PC-9 (cell line): ENCODE measurements around the gene ZNF599. TPM values are rescaled to one million over a fixed set of nuclear protein-coding genes. Genes with fewer than 3 reads are reported as not detected.

ENCODE experiments used
- BruUV-seq: library from RNA; stranded (reverse); fragments of 400-500 nt; replicated peaks from 2 replicates; lab custom pipeline; 2021; lab: Mats Ljungman, UMichigan
- CTCF ChIA-PET: fragments of 300-600 bp; sonication (Branson Sonifier 250); formaldehyde crosslinking; loops from one replicate; lab custom pipeline; 2022; ENCODE audit warnings: antibody characterized with exemption; lab: Charles Lee
- POLR2A ChIA-PET: fragments of 300-600 bp; sonication (Branson Sonifier 250); formaldehyde crosslinking; loops from one replicate; lab custom pipeline; 2022; ENCODE audit warnings: antibody characterized with exemption; ENCODE audit not compliant: unreplicated experiment; lab: Charles Lee
- DNase-seq, 2 experiments: peaks; one replicate each; pipeline versions ENCODE4 v3.0.0 to v3.0.0-alpha.2; 2015 to 2022; ENCODE audit warnings: mixed read lengths in 1 of 2
- H2AFZ ChIP-seq: fragments of 200-600 bp; sonication (generic); 2 replicates; pipeline ENCODE4 v1.8.1; 2017; ENCODE audit warnings: antibody characterized with exemption
- H3F3A ChIP-seq: fragments of 200-600 bp; sonication (generic); 2 replicates; pipeline ENCODE4 v1.8.1; 2017; ENCODE audit warnings: antibody characterized with exemption, mild to moderate bottlenecking, low read depth; ENCODE audit not compliant: insufficient read depth
- H3K27ac ChIP-seq: fragments of 200-600 bp; sonication (generic); 2 replicates; pipeline ENCODE4 v1.6.1; 2016; ENCODE audit warnings: mixed run types
- H3K27me3 ChIP-seq: fragments of 200-600 bp; sonication (generic); 2 replicates; pipeline ENCODE4 v1.6.1; 2016; ENCODE audit warnings: low read depth, mixed run types; ENCODE audit not compliant: insufficient read depth
- H3K36me3 ChIP-seq: fragments of 200-600 bp; sonication (generic); 2 replicates; pipeline ENCODE4 v1.6.1; 2016; ENCODE audit warnings: low read depth, mixed run types
- H3K4me1 ChIP-seq: fragments of 200-600 bp; sonication (generic); replicated peaks from 2 replicates; pipeline ENCODE4 v1.6.1; 2016; ENCODE audit warnings: mixed run types; ENCODE audit not compliant: insufficient read depth
- H3K4me2 ChIP-seq: fragments of 200-600 bp; sonication (generic); 2 replicates; pipeline ENCODE4 v1.6.1; 2017; ENCODE audit warnings: mixed run types
- H3K4me3 ChIP-seq: fragments of 200-600 bp; sonication (generic); 2 replicates; pipeline ENCODE4 v1.6.1; 2016; ENCODE audit warnings: mixed run types
- H3K79me2 ChIP-seq: fragments of 200-600 bp; sonication (generic); 2 replicates; pipeline ENCODE4 v1.6.1; 2017; ENCODE audit warnings: low read depth, mixed run types
- H3K9me2 ChIP-seq: fragments of 200-600 bp; sonication (generic); 2 replicates; pipeline ENCODE4 v1.8.1; 2017; ENCODE audit warnings: mild to moderate bottlenecking; ENCODE audit not compliant: insufficient read depth
- H3K9me3 ChIP-seq: fragments of 200-600 bp; sonication (generic); 2 replicates; pipeline ENCODE4 v1.8.1; 2016; ENCODE audit warnings: low read depth; ENCODE audit not compliant: insufficient read depth
- H4K20me1 ChIP-seq: fragments of 200-600 bp; sonication (generic); 2 replicates; pipeline ENCODE4 v1.8.1; 2017; ENCODE audit not compliant: insufficient read depth
- CTCF ChIP-seq: fragments of 200-600 bp; sonication (generic); conservative IDR thresholded peaks from 2 replicates; pipeline ENCODE4 v1.6.1; 2017; ENCODE audit warnings: mixed run types, antibody characterized with exemption, mild to moderate bottlenecking, moderate library complexity
- EZH2 ChIP-seq: fragments of 200-600 bp; sonication (generic); IDR thresholded peaks from 2 replicates; pipeline ENCODE4 v1.8.0; 2017; ENCODE audit warnings: antibody characterized with exemption, low read depth
- intact Hi-C: fragments of 100-400 bp; cut with micrococcal nuclease; formaldehyde crosslinking; loops from one replicate; pipeline ENCODE4 v1.10.0; 2022; ENCODE audit not compliant: unreplicated experiment
- total RNA-seq: library from RNA; stranded (reverse); gene quantifications from 2 replicates; pipeline ENCODE4 v1.2.3, GENCODE V29; 2021

Gene ZNF599
- total RNA-seq, 1 experiment from 2014 or later = 9.2 TPM

GRCh38 chr19:34794066-34794960, 21.3 kb upstream of the ZNF599 start:
- no peaks in the 10 kb centered on the region for H3K36me3 ChIP-seq
- POLR2A ChIA-PET = interaction anchor here (0.7 kb wide), 1 partner anchor 47 kb away, joined by 11 read pairs; no protein-coding TSS in a partner anchor
- H3K4me1 ChIP-seq = no peaks in the 10 kb centered on the region
- no peaks in the 10 kb centered on the region for H4K20me1 ChIP-seq
- H3K9me3 ChIP-seq = no peaks in the 10 kb centered on the region
- H3K9me2 ChIP-seq = no peaks in the 10 kb centered on the region
- H3K4me2 ChIP-seq = peak overlapping the region; percentile 56
- H3K79me2 ChIP-seq = no peaks in the 10 kb centered on the region
- H2AFZ ChIP-seq = no peak overlapping the region
- no peak overlapping the region for H3K4me3 ChIP-seq
- peaks cover 33% of the 10 kb centered on the region for H3K27me3 ChIP-seq
- no peak for DNase-seq
- H3F3A ChIP-seq = no peaks in the 10 kb centered on the region
- TF ChIP-seq EZH2 = no peak
- no peak for TF ChIP-seq CTCF
- intact Hi-C loops = no loop called here
- no peak overlapping the region for H3K27ac ChIP-seq
- CTCF ChIA-PET = no interaction called here
- no TSS peak for BruUV-seq

- POLR2A ChIA-PET = interaction anchor here (0.7 kb wide), 1 partner anchor 47 kb away, joined by 11 read pairs; no protein-coding TSS in a partner anchor
These were observed 20.6 kb upstream of the ZNF599 start for GRCh38 chr19:34793565-34793964.

GRCh38 chr19:34788074-34788473, 15.1 kb upstream of the ZNF599 start:
- DNase-seq = no peak
- Histone ChIP-seq H3K36me3 (no peaks in the 10 kb centered on the region), H4K20me1 (no peaks in the 10 kb centered on the region), H3K4me3 (no peak overlapping the region), H3K4me1 (no peaks in the 10 kb centered on the region), H3K79me2 (no peaks in the 10 kb centered on the region), H3K9me2 (no peaks in the 10 kb centered on the region), H3K27me3 (peaks cover 24% of the 10 kb centered on the region), H3F3A (no peaks in the 10 kb centered on the region), H3K27ac (no peak overlapping the region), H2AFZ (no peak overlapping the region), H3K4me2 (no peak overlapping the region), H3K9me3 (no peaks in the 10 kb centered on the region)
- ChIA-PET POLR2A (no interaction called here), CTCF (no interaction called here)
- intact Hi-C loops = no loop called here
- TF ChIP-seq CTCF (no peak), EZH2 (no peak)
- no TSS peak for BruUV-seq

More at GRCh38 chr19:34793565-34793964, 20.6 kb upstream of the ZNF599 start:
- Histone ChIP-seq H3K9me2 (no peaks in the 10 kb centered on the region), H3K4me2 (peak overlapping the region; percentile 56), H3K36me3 (no peaks in the 10 kb centered on the region), H3K27me3 (peaks cover 25% of the 10 kb centered on the region), H4K20me1 (no peaks in the 10 kb centered on the region), H3K79me2 (no peaks in the 10 kb centered on the region), H3K4me3 (peak overlapping the region; percentile 9; the same call in 1 of the 2 replicates), H3K9me3 (no peaks in the 10 kb centered on the region), H3K4me1 (no peaks in the 10 kb centered on the region), H2AFZ (no peak overlapping the region), H3K27ac (no peak overlapping the region), H3F3A (no peaks in the 10 kb centered on the region)
- no peak for TF ChIP-seq EZH2
- no peak for TF ChIP-seq CTCF
- CTCF ChIA-PET = no interaction called here
- DNase-seq = no peak
- intact Hi-C loops = no loop called here
- BruUV-seq = no TSS peak
